ENCODE results near the gene C11orf24. TPM values are rescaled to one million over a fixed set of nuclear protein-coding genes. Genes with fewer than 3 reads are reported as not detected.

Gene C11orf24
- total RNA-seq, 4 donors from 2014 or later: 15.1 to 48.7 (median 26.0) TPM

DNA sequence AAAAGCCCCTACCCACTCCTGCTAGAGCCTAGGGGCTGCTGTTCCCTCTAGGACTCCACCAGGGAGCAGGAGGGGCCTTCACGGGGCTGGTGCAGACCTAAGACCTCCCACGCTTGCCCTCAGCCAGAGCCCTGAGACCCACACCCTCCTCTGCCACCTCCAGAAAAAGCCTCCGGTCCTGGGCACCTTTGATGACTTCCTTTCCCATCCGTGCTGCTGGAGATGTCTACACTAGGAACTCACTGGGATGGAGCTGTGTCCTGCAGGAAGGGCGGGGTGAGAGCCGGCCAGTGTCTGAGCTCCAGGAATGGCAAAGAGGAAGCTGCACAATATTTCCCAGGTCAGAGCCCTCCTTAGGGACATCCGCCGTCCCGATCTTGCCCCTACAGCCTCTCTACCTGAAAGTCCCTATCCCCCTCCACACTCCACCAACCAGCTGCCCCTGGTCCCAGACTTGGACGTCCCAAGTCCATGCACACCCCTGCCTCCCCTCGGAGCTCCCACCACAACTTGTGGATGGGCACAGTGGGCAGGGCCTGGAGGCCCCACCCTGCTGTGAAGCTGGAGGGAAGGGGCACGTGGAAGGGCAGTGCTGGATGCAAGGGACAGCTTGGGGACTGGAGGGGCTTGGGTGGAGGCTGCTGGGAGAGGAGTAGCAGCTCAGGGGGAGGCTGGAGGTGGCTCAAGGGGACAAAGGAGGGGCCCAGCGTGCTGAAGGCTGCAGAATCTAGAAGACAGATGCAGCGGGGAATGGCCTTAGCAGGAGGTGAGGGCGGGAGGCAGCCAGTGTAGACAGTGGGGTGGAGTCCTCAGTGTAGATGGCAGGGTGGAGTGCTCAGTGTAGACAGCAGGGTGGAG is 27.1 kb upstream of the C11orf24 start:
- WGBS, 2 donors (ENCODE audit: low coverage in 1 of 2): 75 to 77% methylated on average over 6 of the region's 15 CpGs
- H3K27me3 ChIP-seq: no peaks in the 10 kb centered on the region
- no peaks in the 10 kb centered on the region for H3K36me3 ChIP-seq
- no peak overlapping the region for H3K4me3 ChIP-seq
- TF ChIP-seq EP300 (IDR thresholded peaks at IDR 0.05): no peak
- TF ChIP-seq POLR2A (IDR thresholded peaks at IDR 0.05): no peak
- TF ChIP-seq CTCF (IDR thresholded peaks at IDR 0.05): no peak
- TF ChIP-seq POLR2AphosphoS5 (IDR thresholded peaks at IDR 0.05): no peak
- no peak overlapping the region for H3K27ac ChIP-seq
- peaks cover 0 to 17% (median 2%) of the 10 kb centered on the region in 3 donors for H3K4me1 ChIP-seq
- no peaks in the 10 kb centered on the region for H3K9me3 ChIP-seq
- peak; percentile 23 for ATAC-seq

- 31 to 71% methylated on average over 11 to 20 of the region's 40 CpGs for WGBS, 2 donors (ENCODE audit: low coverage in 1 of 2)
- peak overlapping the region in 1 of 4 donors; percentile 39 for H3K27ac ChIP-seq
- ATAC-seq: peak; percentile 92
- no peaks in the 10 kb centered on the region for H3K27me3 ChIP-seq
- H3K4me1 ChIP-seq: peaks cover 0 to 17% (median 2%) of the 10 kb centered on the region in 3 donors
- H3K36me3 ChIP-seq: no peaks in the 10 kb centered on the region
- TF ChIP-seq POLR2A (IDR thresholded peaks at IDR 0.05) (no peak), CTCF (IDR thresholded peaks at IDR 0.05) (peak in 3 of 4 experiments; percentile 96 to 99 (median 98)), POLR2AphosphoS5 (IDR thresholded peaks at IDR 0.05) (no peak), EP300 (IDR thresholded peaks at IDR 0.05) (no peak)
- H3K9me3 ChIP-seq: no peaks in the 10 kb centered on the region
- H3K4me3 ChIP-seq: peak overlapping the region in 1 of 2 donors; percentile 12
Observed at GRCh38 chr11:68297812-68298658, 26.3 kb upstream of the C11orf24 start.

GRCh38 chr11:68297494-68297811 is 25.7 kb upstream of the C11orf24 start:
- WGBS, 2 donors (ENCODE audit: low coverage in 1 of 2): 23 to 24% methylated on average over 7 of the region's 10 CpGs
- no peaks in the 10 kb centered on the region for H3K9me3 ChIP-seq
- TF ChIP-seq CTCF (IDR thresholded peaks at IDR 0.05): no peak
- no peak for TF ChIP-seq POLR2A (IDR thresholded peaks at IDR 0.05)
- TF ChIP-seq POLR2AphosphoS5 (IDR thresholded peaks at IDR 0.05): no peak
- no peak for TF ChIP-seq EP300 (IDR thresholded peaks at IDR 0.05)
- no peaks in the 10 kb centered on the region for H3K36me3 ChIP-seq
- H3K4me1 ChIP-seq: peaks cover 0 to 17% (median 2%) of the 10 kb centered on the region in 3 donors
- no peak for ATAC-seq
- peak overlapping the region in 1 of 2 donors; percentile 12 for H3K4me3 ChIP-seq
- peak overlapping the region in 1 of 4 donors; percentile 39 for H3K27ac ChIP-seq
- H3K27me3 ChIP-seq: no peaks in the 10 kb centered on the region

GRCh38 chr11:68297052-68297378 is 25.2 kb upstream of the C11orf24 start:
- TF ChIP-seq POLR2A (IDR thresholded peaks at IDR 0.05) (no peak), POLR2AphosphoS5 (IDR thresholded peaks at IDR 0.05) (no peak), EP300 (IDR thresholded peaks at IDR 0.05) (no peak), CTCF (IDR thresholded peaks at IDR 0.05) (no peak)
- H3K27me3 ChIP-seq: no peaks in the 10 kb centered on the region
- no peak overlapping the region for H3K27ac ChIP-seq
- H3K4me1 ChIP-seq: peaks cover 0 to 17% (median 2%) of the 10 kb centered on the region in 3 donors
- WGBS, 2 donors (ENCODE audit: low coverage in 1 of 2): 78 to 80% methylated on average over 1 to 5 of the region's 6 CpGs
- no peak for ATAC-seq
- no peak overlapping the region for H3K4me3 ChIP-seq
- no peaks in the 10 kb centered on the region for H3K36me3 ChIP-seq
- H3K9me3 ChIP-seq: no peaks in the 10 kb centered on the region
